ENCODE results near the gene ATP2B3.

- TF ChIP-seq CTCF (IDR thresholded peaks at IDR 0.05) (no peak), POLR2A (IDR thresholded peaks at IDR 0.05) (no peak), POLR2AphosphoS5 (IDR thresholded peaks at IDR 0.05) (no peak), EP300 (IDR thresholded peaks at IDR 0.05) (no peak)
Measured at GRCh38 chrX:153623310-153624029, 106.0 kb downstream of the ATP2B3 start.

All from suprapubic skin (tissue), 4 donors.